Ascending aorta (tissue), 2 donors: ENCODE measurements around the gene MCC. TPM values are rescaled to one million over a fixed set of nuclear protein-coding genes. Genes with fewer than 3 reads are reported as not detected.

Source experiments
- DNase-seq, 2 donors: peaks; one replicate each; pipeline ENCODE4 v3.0.0-alpha.2; 2019; ENCODE audit warnings: low spot score in 2 of 2
- H3K27ac ChIP-seq, 2 donors: fragments of 200-600 bp; sonication (generic); one replicate each; pipeline ENCODE4 v1.5.1; 2016 to 2017; ENCODE audit warnings: mild to moderate bottlenecking in 1 of 2
- H3K27me3 ChIP-seq: fragments of 200-600 bp; sonication (generic); one replicate; pipeline ENCODE4 v1.5.1; 2017
- H3K36me3 ChIP-seq, 2 donors: fragments of 200-600 bp; sonication (generic); one replicate each; pipeline ENCODE4 v1.5.1; 2016
- H3K4me1 ChIP-seq, 2 donors: fragments of 200-600 bp; sonication (generic); one replicate each; pipeline ENCODE4 v1.5.1; 2016 to 2017; ENCODE audit warnings: mild to moderate bottlenecking in 1 of 2
- H3K4me3 ChIP-seq, 2 donors: fragments of 200-600 bp; sonication (generic); one replicate each; pipeline ENCODE4 v1.5.1; 2016 to 2017; ENCODE audit warnings: mild to moderate bottlenecking in 1 of 2
- H3K9me3 ChIP-seq, 2 donors: fragments of 200-600 bp; sonication (generic); one replicate each; pipeline ENCODE4 v1.5.1; 2016
- CTCF ChIP-seq, 3 experiments: fragments of 200-600 bp in 2 of 3; fragments of 450-650 bp in 1 of 3; sonication (generic) in 2 of 3; IDR thresholded peaks; one replicate each; pipeline ENCODE4 v1.5.1; 2016 to 2019; ENCODE audit warnings: antibody characterized with exemption in 3 of 3, mild to moderate bottlenecking in 1 of 3, moderate library complexity in 1 of 3
- intact Hi-C: fragments of 100-400 bp; cut with DNase I; formaldehyde crosslinking; loops from one replicate; pipeline ENCODE4 v1.15.1; 2023
- total RNA-seq: library from RNA; depleted of rRNA; stranded (reverse); fragments of >200 nt; gene quantifications from one replicate; pipeline ENCODE4 v1.1.0, GENCODE V29; 2016

MCC gene
- total RNA-seq, 1 donor from 2014 or later, result 67.9 TPM

DNA sequence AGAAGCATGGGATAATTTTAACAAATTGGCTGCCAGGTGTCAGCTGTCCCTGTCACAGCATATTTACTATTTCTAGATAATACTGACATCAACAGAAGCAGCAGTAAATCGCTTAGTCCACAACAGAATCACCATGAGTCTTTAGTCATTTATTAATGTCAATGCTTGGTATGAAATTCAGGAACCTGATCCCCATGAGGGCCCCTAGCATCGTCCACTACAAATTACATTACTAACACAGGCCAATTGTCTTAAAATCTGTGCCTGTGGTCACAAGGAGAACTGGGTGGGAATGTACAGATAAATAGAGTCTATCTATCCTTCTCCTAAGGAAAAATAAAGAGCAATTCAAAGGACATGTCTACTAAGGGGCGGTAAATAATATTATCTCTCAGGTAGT is 129.6 kb downstream of the MCC start:
- intact Hi-C loops, result no loop called here
- Histone ChIP-seq H3K4me3 (no peak overlapping the region), H3K27ac (no peak overlapping the region), H3K27me3 (no peaks in the 10 kb centered on the region), H3K9me3 (no peaks in the 10 kb centered on the region), H3K36me3 (no peaks in the 10 kb centered on the region), H3K4me1 (no peaks in the 10 kb centered on the region)
- no peak for DNase-seq
- no peak for TF ChIP-seq CTCF (IDR thresholded peaks at IDR 0.05)

DNA sequence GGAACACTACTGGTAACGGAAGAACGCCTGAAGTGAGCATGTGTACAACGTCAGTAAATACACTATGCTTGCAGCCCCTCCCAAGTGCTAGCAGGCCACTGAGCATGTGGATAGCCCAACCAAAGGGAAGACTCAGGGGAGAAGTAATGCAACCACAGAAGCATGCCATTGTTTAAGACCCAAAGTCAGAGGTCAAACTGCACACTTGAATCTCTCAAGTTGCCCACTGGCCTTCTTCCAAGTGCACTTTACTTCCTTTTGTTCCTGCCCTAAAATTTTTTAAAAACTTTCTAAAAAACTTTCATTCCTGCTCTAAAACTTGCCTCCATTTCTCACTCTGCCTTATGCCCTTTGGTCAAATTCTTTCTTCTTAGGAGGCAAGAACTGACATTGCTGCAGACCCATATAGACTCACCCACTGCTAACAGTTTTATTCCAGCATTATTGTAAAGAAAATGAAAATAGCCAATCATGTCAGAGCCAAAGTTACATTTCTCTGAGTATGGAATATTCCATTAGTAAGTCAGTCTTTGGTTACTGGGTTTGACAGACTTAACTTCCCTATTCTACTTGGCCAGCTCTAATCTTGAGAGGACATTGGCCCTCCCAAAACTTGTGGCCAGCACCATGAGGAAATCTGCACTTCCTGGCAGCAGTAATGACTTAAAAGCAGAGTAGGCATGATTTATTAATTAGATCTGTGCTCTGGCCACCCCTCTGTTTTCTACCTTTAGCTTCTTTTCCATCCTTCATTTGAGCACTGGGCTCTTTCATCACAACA is 130.4 kb downstream of the MCC start:
- Histone ChIP-seq H3K36me3 (no peaks in the 10 kb centered on the region), H3K27me3 (no peaks in the 10 kb centered on the region), H3K4me3 (no peak overlapping the region), H3K4me1 (no peaks in the 10 kb centered on the region), H3K9me3 (no peaks in the 10 kb centered on the region), H3K27ac (no peak overlapping the region)
- no peak for TF ChIP-seq CTCF (IDR thresholded peaks at IDR 0.05)
- DNase-seq, result no peak
- intact Hi-C loops, result no loop called here

DNA sequence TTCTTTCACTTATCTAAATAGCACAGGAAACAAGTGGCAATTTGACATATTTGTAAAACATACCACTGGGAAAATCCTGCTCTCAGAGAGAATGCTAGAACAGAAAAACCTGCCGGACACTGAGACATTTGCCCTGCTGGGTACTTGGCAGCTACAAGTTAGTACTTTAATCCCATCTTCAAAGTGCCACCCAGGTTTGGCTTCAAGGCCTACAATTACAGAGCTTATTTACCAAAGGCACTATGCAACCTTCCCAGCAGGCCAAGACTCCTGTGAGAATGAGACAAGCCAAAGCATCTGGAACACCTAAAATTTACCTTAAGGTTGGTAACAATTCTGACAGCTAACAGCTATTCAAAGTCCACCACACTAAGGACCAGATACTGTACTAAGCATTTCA is 131.8 kb downstream of the MCC start:
- no peak overlapping the region for H3K4me3 ChIP-seq
- intact Hi-C loops, result no loop called here
- H3K27me3 ChIP-seq, result no peaks in the 10 kb centered on the region
- no peaks in the 10 kb centered on the region for H3K36me3 ChIP-seq
- no peak overlapping the region for H3K27ac ChIP-seq
- TF ChIP-seq CTCF (IDR thresholded peaks at IDR 0.05), result no peak
- DNase-seq, result no peak
- no peaks in the 10 kb centered on the region for H3K9me3 ChIP-seq
- no peaks in the 10 kb centered on the region for H3K4me1 ChIP-seq

DNA sequence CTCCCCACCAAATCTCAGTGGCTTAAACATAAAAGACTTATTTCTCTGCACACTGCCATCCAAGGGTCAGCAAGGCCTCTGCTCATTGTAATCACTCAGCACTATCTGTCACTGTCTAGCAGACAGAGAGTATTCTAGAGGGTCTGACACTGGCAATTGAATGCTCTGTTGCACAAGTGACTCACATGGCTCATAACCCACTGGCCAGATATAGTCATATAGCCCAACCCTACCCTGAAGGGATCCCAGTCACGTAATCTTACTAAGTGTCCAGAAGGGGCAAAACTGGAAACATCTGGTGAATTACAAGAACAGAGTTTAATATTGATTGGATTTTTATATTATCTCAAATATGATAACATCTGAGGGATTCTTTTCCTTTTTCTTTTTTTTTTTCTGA is 134.2 kb downstream of the MCC start:
- Histone ChIP-seq H3K36me3 (no peaks in the 10 kb centered on the region), H3K27me3 (no peaks in the 10 kb centered on the region), H3K4me3 (no peak overlapping the region), H3K9me3 (no peaks in the 10 kb centered on the region), H3K27ac (no peak overlapping the region), H3K4me1 (no peaks in the 10 kb centered on the region)
- no peak for TF ChIP-seq CTCF (IDR thresholded peaks at IDR 0.05)
- DNase-seq, result no peak
- intact Hi-C loops, result no loop called here

GRCh38 chr5:113347572-113347971 is 140.7 kb downstream of the MCC start:
- H3K36me3 ChIP-seq, result no peaks in the 10 kb centered on the region
- no peak for DNase-seq
- H3K27ac ChIP-seq, result no peak overlapping the region
- TF ChIP-seq CTCF (IDR thresholded peaks at IDR 0.05), result no peak
- H3K4me3 ChIP-seq, result no peak overlapping the region
- intact Hi-C loops, result no loop called here
- H3K27me3 ChIP-seq, result no peaks in the 10 kb centered on the region
- H3K9me3 ChIP-seq, result no peaks in the 10 kb centered on the region
- no peaks in the 10 kb centered on the region for H3K4me1 ChIP-seq
